GM19438 (cell line): ENCODE data around the gene IMMP2L.

Experiments used
- ATAC-seq: cut with Tn5 transposase; IDR thresholded peaks from one replicate; pipeline ENCODE4 v1.9.1; 2021; ENCODE audit warnings: low read depth; ENCODE audit not compliant: unreplicated experiment

The IMMP2L gene

DNA sequence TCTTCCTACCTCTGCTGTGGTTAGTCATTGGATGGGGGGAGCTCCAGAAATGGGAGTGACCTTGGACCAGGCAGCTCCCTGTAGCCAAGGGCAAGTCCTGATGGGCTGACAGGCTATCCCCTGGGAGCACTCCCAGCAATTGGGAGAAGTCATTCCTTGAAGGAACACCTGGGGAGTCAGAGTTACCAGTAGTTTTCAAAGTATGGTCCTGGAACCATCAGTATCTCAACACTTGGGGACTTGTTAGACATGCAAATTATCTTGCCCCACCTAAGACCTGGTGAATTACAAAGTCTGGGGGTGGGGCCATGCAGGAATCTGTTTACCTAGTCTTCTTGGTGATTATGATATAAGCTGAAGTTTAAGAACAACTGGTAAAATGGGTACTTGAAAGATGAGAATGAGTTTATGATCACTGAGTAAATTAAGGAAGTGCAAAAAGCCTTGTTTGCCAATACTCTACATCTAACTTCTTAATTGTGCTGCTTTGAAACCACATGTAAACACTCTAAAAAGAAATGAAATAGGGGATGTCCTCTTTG, 758.6 kb downstream of the IMMP2L start:
- ATAC-seq = no peak

GRCh38 chr7:110801502-110801901, 760.8 kb downstream of the IMMP2L start:
- peak; percentile 90 for ATAC-seq

GRCh38 chr7:110800984-110801383, 761.3 kb downstream of the IMMP2L start:
- peak; percentile 66 for ATAC-seq

- ATAC-seq = no peak
These were observed 764.6 kb downstream of the IMMP2L start for GRCh38 chr7:110797656-110798055.

DNA sequence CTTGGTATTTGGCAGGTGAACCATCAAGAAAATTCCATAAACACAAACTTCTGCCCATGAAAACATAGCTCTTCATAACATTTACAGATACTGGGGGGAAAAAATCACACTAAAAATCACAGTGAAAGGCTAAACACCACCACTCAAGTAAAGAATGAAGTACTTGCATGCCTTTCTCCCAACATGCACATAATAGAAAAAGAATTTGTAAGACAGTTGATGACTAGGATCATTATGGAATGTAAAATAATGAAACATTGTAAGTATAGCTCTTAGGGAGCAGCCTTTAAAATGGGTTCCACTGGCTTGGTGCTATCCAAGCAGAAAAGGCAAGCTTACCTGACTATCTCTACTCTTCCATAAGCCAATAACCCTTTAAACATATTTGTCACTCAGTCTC, 771.3 kb downstream of the IMMP2L start:
- no peak for ATAC-seq

DNA sequence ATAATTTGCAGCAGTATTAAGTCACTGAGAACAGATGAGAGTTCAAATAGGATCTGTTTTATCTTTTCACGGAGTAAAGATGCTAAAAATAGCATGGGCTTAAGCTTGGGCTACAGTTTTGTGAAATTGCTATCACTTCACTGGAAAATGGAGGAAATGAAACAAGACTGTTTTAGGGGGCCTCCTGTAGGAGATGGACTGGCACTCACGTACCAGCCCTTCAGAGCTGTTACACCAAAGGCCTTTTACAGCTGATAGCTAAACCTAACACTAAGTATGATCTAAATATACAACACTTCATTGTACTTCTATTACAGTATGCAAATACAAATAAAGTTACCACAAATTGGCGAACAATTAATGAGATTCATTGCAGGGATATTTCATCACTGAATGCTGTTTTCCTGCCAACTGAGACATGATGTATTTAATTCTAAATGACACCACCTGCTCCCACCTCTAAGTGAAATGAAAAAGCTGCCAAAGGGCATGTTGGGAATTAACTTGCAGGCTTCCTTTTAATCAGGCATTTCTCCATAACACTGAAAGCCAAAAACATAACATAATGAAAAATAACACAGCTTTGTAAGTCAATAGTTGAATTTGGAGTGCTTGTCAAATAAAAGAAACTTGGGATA, 775.8 kb downstream of the IMMP2L start:
- no peak for ATAC-seq

DNA sequence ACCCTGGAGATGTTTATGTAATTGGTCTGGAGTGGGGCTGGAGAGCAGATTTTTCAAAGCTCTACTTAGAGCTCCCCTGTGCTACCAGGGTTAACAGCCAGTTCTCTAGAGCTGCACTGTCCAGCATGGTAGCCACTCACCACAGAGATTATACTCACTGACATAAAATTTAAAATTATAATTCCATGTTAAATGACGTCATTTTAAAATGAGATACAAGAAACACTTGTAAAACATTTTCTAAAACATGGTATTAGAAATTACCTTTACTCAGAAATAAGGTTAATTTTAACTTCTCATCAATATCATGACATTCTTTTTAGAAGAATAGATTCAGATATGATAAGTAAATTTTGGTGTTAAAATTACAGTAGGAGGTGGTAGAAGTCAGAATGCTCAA, 777.5 kb downstream of the IMMP2L start:
- ATAC-seq = no peak

GRCh38 chr7:110780712-110781111, 781.6 kb downstream of the IMMP2L start:
- ATAC-seq = no peak

GRCh38 chr7:110779339-110779738, 783.0 kb downstream of the IMMP2L start:
- no peak for ATAC-seq

- no peak for ATAC-seq
These were observed 787.2 kb downstream of the IMMP2L start for GRCh38 chr7:110775046-110775445.

DNA sequence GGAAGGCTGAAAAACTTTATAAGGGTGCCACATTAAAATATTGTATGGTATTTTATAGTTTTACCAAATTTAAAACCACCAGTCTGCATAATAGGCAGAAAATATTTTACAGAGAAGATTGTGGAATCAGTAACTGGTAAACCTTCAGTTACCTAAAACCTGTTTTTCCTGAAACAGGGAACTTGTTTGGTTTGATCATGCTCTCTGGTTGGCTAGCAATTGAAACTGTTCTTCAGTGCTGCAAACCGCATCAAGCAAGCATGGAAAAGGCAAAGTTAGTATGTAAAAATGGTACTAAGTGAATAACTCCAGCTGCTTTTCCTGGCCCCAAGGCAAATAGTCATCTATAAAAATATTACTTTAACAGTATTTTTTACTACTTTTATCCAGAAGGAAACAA, 788.2 kb downstream of the IMMP2L start:
- no peak for ATAC-seq

DNA sequence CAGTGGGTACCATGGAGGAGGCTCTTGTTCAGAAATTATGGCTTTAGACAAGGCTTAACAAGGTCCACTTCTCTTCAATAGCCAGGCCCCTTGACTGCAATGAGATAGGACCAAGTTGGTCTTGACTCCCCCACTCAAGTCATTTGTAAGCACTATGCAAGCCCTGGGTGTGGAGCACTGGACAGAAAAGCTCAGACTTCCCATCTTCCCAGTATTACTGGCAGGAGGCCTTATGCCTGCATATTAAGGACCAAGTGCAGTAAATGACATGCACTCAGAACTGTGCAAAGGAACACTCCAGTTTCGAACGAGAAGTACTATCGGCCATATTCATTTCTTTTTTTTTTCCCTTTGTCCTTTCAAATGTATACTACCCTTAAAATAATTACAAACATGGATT, 789.7 kb downstream of the IMMP2L start:
- no peak for ATAC-seq

- no peak for ATAC-seq
These were observed 790.6 kb downstream of the IMMP2L start for GRCh38 chr7:110771717-110772116.

DNA sequence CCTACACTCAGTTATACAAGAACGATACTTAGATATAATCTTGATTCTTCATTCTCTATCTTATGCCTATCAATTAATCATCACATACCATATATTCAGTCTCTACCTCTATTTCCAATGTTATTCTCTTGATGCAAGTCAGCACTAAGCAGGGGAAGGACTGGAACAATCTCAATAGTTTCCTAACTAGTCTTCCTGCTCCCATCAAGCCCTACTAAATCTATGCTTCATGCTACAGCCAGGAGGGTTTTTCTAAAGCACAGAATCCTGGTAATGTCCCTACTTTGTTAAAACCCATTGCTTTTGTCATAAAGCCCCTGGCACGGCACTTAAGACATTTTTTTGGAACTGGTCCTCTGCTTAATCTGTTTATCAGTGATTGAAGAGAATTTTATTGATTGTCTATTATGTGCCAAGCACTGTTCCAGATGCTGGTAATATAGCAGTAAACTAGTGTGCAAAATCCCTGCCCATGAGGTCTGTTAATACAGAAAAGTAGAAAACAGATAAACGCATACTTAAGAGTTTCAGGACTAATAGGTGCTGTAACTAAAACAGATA, 794.7 kb downstream of the IMMP2L start:
- no peak for ATAC-seq

- ATAC-seq = no peak
These were observed 795.4 kb downstream of the IMMP2L start for GRCh38 chr7:110766864-110767263.

- no peak for ATAC-seq
These were observed 797.4 kb downstream of the IMMP2L start for GRCh38 chr7:110764852-110765251.

- ATAC-seq = no peak
These were observed 799.6 kb downstream of the IMMP2L start for GRCh38 chr7:110762546-110763225.

DNA sequence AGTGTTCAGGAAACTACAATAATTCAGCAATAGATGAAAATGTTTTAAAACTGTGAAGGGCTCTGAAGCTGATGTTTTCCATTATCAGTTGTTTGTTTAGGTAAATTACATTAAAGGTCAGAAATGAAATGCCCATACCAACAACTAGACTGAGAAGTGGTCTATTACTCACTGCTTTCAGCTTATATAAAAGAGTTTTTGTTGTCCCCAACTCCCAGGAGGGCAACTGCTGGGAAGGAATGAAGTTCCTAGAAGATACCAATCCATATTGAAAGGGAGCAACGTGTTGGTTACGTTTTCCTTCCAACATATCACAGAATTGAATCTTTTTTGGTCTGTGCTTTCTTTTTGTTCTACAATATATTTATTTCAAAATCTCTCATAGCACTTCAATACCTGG, 802.0 kb downstream of the IMMP2L start:
- ATAC-seq = no peak

- ATAC-seq = no peak
These were observed 803.2 kb downstream of the IMMP2L start for GRCh38 chr7:110759069-110759468.

DNA sequence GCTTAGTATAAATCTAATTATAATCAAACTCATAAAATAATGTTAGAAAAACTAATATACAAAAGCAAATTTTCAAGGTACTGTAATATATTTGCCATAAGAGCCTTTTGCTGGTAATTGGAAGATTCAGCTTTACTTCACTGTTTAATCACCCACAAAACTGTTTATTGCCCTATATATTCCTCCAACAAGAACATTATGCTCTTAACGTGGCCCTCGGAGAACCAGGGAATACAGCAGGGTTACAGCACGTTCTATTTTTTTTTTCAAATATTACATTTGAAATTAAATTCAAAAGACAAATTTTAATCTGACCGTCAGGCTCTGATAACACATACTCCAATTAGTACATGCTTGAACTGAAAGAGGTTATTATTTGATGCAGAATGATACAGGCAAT, 807.6 kb downstream of the IMMP2L start:
- ATAC-seq = no peak

- ATAC-seq = no peak
These were observed 811.2 kb downstream of the IMMP2L start for GRCh38 chr7:110750931-110751605.
